GM12878 (cell line): ENCODE results near the gene CD48. TPM values are rescaled to one million over a fixed set of nuclear protein-coding genes. Genes with fewer than 3 reads are reported as not detected.
A peak's percentile ranks its signal among the peaks of the same experiment; 100 is the strongest.

Source experiments
- CBX3 ChIP-seq: fragments of 200-600 bp; sonication (generic); IDR thresholded peaks from 2 replicates; pipeline ENCODE4 v1.6.1; 2016; ENCODE audit warnings: low read depth, borderline replicate concordance
- ESRRA ChIP-seq: IDR thresholded peaks from 2 replicates; pipeline ENCODE4 v1.6.1; 2012; ENCODE audit warnings: mild to moderate bottlenecking, low read length, improper control_type of control experiment
- IKZF2 ChIP-seq, 2 experiments: fragments of 450-650 bp; IDR thresholded peaks; 2 replicates each; pipeline ENCODE4 v1.6.1; 2017; ENCODE audit warnings: mild to moderate bottlenecking in 2 of 2, moderate library complexity in 2 of 2
- NR2F1 ChIP-seq: fragments of 450-650 bp; conservative IDR thresholded peaks from 2 replicates; pipeline ENCODE4 v1.6.1; 2017; ENCODE audit warnings: mild to moderate bottlenecking
- NRF1 ChIP-seq: conservative IDR thresholded peaks from 2 replicates; pipeline ENCODE4 v1.6.1; 2011; ENCODE audit warnings: mild to moderate bottlenecking, low read depth, low read length, improper control_type of control experiment
- PAX5 ChIP-seq: IDR thresholded peaks from 2 replicates; pipeline ENCODE4 v1.6.1; 2011; ENCODE audit warnings: low read depth, low read length, borderline replicate concordance
- TCF3 ChIP-seq: IDR thresholded peaks from 2 replicates; pipeline ENCODE4 v1.6.1; 2012; ENCODE audit warnings: low read depth, mild to moderate bottlenecking, low read length, borderline replicate concordance; ENCODE audit not compliant: insufficient read depth
- ZBED1 ChIP-seq: IDR thresholded peaks from 2 replicates; pipeline ENCODE4 v1.6.1; 2016; ENCODE audit warnings: borderline replicate concordance
- ZNF207 ChIP-seq: fragments of 450-650 bp; IDR thresholded peaks from 2 replicates; pipeline ENCODE4 v1.6.1; 2014; ENCODE audit warnings: antibody characterized with exemption, mild to moderate bottlenecking, borderline replicate concordance
- polyA plus RNA-seq, 11 experiments: library from polyadenylated mRNA; depleted of rRNA in 4 of 11; unstranded in 6 of 11; stranded (reverse) in 5 of 11; fragments of >200 nt; fragmentation: Nextera tagmentation in 4 of 11; fragmentation: Illumina TruSeq in 1 of 11; extraction: Ambion mirVana in 4 of 11; extraction: Trizol in 1 of 11; gene quantifications; 1 replicate in 1 of 11; 2 replicates in 10 of 11; pipeline versions ENCODE4 v1.2.1 to v1.2.3, GENCODE V29; 2011 to 2016; ENCODE audit warnings: inconsistent platforms in 2 of 11, missing spikeins in 2 of 11, low read depth in 1 of 11
- total RNA-seq, 4 experiments: library from RNA; depleted of rRNA in 3 of 4; stranded (reverse); fragments of >200 nt in 3 of 4; fragmentation: Illumina TruSeq in 1 of 4; extraction: Trizol in 1 of 4; gene quantifications; 2 replicates each; pipeline versions ENCODE4 v1.2.1 to v1.2.3, GENCODE V29; 2013 to 2021
- TF ChIP-seq, protein P1 (sequence below): IDR thresholded peaks from 2 replicates; pipeline ENCODE4 v1.6.1; 2012; ENCODE audit warnings: improper control_type of control experiment, low read depth, low read length; ENCODE audit not compliant: insufficient replicate concordance
- TF ChIP-seq, protein P2 (sequence below): fragments of 450-650 bp; IDR thresholded peaks from 2 replicates; pipeline ENCODE4 v1.6.1; 2017; ENCODE audit warnings: mild to moderate bottlenecking, low read depth, inconsistent platforms; ENCODE audit not compliant: poor library complexity, severe bottlenecking

CD48 gene
- total and polyA plus RNA-seq, 10 of the 15 experiments (the other 5 are each of a cell fraction or from before 2014, with no cell fraction given): 302 to 1,315 (median 430) TPM

DNA sequence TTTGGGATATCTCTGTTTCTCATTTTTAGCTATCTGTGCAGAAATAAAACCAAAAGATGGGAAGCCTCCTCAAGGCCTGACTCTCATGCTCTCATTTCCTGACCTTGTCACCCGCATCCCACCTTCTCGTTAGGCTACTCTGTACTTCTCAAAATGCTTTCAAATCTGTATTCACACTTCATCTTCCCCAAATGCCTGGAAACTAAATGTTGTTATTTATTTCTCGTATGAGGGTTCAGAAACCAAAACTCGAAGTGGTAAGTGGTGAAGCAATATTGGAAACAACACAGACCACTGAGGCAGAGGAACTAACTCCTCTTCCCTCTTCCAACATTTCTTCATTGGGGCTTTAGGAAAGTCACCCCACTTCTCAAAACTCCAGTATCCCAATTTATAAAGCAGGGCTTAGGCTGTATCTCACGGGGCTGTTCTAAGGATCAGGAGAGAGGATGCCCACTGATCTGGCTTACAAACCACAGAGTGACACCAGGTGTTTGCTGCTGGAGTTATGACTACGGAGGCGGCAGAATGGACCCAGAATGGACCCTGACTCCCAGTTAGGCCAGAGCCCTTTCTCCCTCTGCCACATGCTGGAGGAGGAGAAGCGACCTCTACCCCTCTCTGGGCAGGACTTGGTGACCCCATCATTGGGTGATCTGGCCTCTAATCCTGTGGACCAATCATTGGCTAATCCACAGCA is 31.0 kb upstream of the CD48 start (continued):
- TF ChIP-seq, protein P1, sequence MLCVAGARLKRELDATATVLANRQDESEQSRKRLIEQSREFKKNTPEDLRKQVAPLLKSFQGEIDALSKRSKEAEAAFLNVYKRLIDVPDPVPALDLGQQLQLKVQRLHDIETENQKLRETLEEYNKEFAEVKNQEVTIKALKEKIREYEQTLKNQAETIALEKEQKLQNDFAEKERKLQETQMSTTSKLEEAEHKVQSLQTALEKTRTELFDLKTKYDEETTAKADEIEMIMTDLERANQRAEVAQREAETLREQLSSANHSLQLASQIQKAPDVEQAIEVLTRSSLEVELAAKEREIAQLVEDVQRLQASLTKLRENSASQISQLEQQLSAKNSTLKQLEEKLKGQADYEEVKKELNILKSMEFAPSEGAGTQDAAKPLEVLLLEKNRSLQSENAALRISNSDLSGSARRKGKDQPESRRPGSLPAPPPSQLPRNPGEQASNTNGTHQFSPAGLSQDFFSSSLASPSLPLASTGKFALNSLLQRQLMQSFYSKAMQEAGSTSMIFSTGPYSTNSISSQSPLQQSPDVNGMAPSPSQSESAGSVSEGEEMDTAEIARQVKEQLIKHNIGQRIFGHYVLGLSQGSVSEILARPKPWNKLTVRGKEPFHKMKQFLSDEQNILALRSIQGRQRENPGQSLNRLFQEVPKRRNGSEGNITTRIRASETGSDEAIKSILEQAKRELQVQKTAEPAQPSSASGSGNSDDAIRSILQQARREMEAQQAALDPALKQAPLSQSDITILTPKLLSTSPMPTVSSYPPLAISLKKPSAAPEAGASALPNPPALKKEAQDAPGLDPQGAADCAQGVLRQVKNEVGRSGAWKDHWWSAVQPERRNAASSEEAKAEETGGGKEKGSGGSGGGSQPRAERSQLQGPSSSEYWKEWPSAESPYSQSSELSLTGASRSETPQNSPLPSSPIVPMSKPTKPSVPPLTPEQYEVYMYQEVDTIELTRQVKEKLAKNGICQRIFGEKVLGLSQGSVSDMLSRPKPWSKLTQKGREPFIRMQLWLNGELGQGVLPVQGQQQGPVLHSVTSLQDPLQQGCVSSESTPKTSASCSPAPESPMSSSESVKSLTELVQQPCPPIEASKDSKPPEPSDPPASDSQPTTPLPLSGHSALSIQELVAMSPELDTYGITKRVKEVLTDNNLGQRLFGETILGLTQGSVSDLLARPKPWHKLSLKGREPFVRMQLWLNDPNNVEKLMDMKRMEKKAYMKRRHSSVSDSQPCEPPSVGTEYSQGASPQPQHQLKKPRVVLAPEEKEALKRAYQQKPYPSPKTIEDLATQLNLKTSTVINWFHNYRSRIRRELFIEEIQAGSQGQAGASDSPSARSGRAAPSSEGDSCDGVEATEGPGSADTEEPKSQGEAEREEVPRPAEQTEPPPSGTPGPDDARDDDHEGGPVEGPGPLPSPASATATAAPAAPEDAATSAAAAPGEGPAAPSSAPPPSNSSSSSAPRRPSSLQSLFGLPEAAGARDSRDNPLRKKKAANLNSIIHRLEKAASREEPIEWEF: no peak
- 0 out of 2 replicates have a peak, but pooled peaks have one; percentile 37 for TF ChIP-seq ESRRA
- no peak for TF ChIP-seq NRF1
- no peak for TF ChIP-seq ZNF207
- peak; percentile 15 to 64; a peak in 3 of 4 replicates for TF ChIP-seq IKZF2 (IDR thresholded peaks at IDR 0.05)
- TF ChIP-seq, protein P2, sequence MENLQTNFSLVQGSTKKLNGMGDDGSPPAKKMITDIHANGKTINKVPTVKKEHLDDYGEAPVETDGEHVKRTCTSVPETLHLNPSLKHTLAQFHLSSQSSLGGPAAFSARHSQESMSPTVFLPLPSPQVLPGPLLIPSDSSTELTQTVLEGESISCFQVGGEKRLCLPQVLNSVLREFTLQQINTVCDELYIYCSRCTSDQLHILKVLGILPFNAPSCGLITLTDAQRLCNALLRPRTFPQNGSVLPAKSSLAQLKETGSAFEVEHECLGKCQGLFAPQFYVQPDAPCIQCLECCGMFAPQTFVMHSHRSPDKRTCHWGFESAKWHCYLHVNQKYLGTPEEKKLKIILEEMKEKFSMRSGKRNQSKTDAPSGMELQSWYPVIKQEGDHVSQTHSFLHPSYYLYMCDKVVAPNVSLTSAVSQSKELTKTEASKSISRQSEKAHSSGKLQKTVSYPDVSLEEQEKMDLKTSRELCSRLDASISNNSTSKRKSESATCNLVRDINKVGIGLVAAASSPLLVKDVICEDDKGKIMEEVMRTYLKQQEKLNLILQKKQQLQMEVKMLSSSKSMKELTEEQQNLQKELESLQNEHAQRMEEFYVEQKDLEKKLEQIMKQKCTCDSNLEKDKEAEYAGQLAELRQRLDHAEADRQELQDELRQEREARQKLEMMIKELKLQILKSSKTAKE: peak; percentile 9
- TF ChIP-seq TCF3: 0 out of 2 replicates have a peak, but pooled peaks have one; percentile 52
- TF ChIP-seq PAX5: no peak
- no peak for TF ChIP-seq CBX3
- peak; percentile 5; the same call in 1 of the 2 replicates for TF ChIP-seq NR2F1
- 0 out of 2 replicates have a peak, but pooled peaks have one; percentile 17 for TF ChIP-seq ZBED1
